T47D (cell line): ENCODE measurements around the gene DUSP6.

Experiments used
- DNase-seq, 2 experiments: peaks; one replicate each; pipeline versions ENCODE4 v3.0.0 to v3.0.0-alpha.2; 2011 to 2012; ENCODE audit warnings: low read depth in 1 of 2, low spot score in 1 of 2
- JUND ChIP-seq: IDR thresholded peaks from 2 replicates; pipeline ENCODE4 v1.6.1; 2012; ENCODE audit warnings: low read depth
- in situ Hi-C: cut with HindIII; loops from 2 replicates; pipeline ENCODE4 v1.10.0; 2016; ENCODE audit warnings: low sequenced_read_pairs, low pct_unique_long_range_greater_than_20kb

Gene DUSP6

DNA sequence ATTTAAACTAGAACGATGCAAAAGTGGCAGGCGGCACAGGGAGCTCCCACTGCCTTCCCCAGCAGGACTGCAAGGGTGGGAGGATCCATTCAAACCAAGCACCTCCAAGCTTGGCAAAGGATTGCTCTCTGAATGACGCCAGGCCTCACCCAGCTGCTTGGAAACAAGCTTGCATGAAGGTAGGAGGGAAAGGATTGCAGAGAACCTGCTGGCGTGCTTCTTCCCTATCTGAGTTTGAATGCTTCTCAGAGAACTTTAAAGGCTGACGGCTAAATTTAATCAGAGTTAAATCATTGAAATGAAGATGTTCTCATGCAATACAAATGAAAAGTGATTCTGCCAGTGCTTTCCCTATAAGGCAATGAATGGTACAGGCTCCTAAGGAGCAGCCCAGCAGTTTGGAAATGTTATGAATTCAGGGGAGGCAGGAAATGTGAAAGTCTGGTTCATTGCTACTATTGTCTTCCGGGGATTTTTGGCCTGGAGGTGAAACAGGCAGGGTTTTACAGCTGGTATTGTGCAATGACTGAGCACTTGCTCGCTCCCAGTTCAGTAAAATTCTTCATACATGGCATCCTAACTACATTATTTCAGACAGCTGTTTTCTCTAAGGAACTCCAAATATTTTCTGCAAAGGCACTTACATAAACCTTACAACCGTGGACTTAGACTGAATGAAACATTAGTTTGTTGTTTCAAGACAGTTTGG, 31.9 kb upstream of the DUSP6 start:
- in situ Hi-C loops = no loop called here
- peak in 1 of 2 experiments; percentile 55 for DNase-seq
- 0 out of 2 replicates have a peak, but pooled peaks have one; percentile 14 for TF ChIP-seq JUND

DNA sequence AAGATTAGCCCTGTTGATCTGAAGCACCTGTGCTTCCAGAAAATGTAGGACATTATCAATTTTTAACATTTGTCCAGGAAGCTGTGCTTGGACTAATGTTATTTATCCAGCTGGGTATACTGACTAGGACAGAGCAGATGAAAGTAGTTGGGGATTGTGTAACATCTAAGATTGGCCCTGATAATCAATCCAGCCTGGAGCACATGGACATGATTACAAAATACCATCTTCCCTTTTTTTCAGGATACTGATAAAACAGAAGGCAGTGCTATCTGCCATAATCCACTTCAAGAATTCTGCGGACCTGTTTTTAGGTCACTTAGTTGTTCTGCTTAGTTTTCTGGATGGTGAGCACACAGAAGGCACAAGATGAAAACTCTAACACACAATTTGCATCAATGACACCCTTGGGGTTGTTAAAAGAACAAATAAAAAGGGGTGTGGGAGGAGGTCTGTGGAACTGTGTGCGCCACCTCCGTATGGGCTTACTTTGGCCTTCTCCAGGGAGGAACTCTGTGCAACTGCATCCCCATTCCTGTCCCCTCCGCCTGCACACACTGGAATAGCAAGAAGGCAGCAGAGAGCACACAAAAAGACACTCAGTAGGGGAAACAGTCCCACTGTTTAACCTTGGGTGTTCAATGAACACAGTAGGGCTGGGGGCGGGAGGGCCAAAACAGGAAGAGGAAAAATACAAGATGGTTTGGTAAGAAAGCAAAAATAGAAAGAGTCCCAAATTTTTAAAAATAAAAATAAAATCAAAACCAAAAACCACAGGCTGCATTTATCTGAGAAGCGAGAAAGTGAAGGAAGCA, 31.1 kb upstream of the DUSP6 start:
- no peak; the same call in 1 of the 2 replicates for TF ChIP-seq JUND
- peak in 1 of 2 experiments; percentile 25 for DNase-seq
- in situ Hi-C loops = no loop called here

DNA sequence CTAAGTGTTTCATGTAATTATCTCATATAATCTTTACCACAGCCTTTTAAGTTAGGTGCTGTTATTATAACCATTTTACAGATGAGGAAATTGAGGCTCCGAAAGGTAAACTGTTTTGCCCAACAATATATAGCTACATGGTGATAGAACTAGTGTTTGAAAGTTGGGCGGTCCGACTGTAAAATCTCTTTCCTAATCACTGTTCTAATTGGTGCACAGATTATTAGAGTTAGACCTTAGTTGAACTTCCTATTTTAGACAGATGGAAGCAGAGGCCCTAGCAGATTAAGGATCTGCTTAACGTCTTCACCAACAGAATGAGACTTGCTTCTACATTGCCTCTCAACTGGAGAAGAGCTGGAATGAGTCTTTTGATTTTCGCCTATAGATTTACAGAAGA, 30.0 kb upstream of the DUSP6 start:
- TF ChIP-seq JUND = no peak
- in situ Hi-C loops = no loop called here
- DNase-seq = no peak

DNA sequence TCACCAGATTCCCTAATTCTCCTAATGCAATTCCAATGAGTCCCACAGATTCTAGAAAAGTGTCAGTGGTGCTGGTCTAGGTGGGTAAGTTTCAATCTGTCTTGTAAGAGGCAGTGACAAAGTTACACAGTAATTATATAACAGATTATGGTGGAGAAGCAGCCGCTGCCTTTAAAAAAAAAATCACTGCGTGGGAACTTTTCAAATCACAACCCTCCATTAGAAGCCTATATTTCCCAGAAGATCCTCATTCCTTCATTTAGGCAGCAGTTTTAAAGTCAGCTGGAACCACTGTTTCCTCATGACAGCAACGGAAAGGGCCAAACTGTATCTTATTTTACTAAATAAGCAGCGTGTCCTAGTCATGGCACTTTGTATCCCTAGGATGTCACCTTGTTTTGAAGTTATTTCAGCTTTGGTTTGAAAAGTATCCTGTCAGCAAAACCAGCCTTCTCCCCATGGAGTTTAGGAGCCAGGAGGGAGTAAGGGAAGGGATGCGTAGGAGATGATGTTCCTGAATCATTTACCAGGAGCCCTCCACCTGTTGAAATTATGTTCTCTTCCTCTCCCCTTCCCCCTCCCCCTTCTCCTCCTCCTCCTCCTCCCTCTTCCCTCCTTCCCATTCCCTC, 27.7 kb upstream of the DUSP6 start:
- TF ChIP-seq JUND = no peak
- in situ Hi-C loops = no loop called here
- DNase-seq = no peak

DNA sequence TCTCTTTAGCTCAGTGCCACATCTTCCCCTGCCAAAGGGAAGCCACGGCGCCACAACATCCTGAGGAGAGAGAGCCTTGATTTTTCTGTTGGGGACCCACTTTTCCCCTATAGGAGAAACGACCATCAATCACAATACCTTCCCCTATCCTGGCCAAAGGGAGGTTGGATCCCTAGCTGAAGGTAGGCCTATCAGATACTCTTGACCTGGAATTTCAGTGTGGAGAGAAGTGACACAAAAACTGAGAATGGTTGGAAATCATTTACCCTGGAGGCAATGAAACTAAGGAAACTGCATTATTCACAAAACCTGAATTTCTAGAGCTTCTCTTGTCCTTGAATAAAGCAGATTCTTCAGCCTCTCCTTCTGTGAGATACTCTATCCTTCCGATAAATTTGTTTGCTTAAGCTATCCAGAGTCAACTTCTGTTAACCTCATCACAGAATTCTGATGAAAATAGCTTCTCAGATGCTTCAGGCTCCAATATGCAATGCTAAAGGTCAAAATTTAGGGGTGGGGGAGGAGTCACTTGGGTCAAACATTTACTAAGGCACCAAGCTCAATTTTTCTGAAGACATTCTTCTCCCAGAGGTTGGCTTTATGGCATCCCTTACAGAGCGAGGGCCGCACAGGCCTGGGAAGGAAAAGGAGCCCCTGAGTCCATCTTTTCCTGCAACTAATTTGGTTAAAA, 27.0 kb upstream of the DUSP6 start:
- DNase-seq = no peak
- no peak for TF ChIP-seq JUND
- in situ Hi-C loops = no loop called here

DNA sequence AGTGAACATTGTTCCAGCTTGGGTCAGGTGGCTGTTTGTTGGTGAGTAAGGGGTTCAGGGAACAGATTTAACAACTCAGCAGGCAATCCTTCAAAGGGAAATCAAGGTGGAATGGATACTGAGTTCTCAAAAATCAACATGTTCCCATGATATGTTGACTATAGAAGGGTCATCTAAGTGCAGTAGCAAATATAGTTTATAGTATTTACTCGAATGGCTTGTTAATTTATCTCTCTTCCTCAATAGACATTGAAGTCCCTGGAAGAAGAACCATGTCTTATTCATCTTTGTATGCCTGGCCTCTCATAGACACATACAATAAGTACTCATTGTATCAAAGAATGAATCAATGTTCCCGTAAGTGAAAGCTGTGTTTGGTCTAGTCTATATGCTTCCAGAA, 24.5 kb upstream of the DUSP6 start:
- DNase-seq = no peak
- in situ Hi-C loops = no loop called here
- no peak for TF ChIP-seq JUND

DNA sequence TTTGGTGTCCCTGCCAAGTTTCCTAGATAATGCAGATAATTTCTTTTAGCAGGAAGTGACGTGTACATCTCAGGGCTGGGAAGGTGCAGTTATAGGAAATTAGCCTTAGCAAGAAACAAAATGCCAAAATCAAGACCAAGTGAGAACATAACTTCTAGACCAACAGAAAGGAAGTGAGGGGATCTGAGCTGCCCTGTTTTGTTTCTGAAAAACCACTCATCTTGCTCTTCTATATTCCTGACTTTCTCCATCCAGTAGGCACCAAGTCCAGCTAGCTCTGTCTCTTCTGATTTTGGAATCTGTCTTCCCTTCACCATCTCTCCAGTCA, 23.9 kb upstream of the DUSP6 start:
- no peak for DNase-seq
- in situ Hi-C loops = no loop called here
- TF ChIP-seq JUND = no peak

GRCh38 chr12:89373763-89374572, 21.7 kb upstream of the DUSP6 start:
- in situ Hi-C loops = no loop called here
- TF ChIP-seq JUND = no peak
- no peak for DNase-seq

DNA sequence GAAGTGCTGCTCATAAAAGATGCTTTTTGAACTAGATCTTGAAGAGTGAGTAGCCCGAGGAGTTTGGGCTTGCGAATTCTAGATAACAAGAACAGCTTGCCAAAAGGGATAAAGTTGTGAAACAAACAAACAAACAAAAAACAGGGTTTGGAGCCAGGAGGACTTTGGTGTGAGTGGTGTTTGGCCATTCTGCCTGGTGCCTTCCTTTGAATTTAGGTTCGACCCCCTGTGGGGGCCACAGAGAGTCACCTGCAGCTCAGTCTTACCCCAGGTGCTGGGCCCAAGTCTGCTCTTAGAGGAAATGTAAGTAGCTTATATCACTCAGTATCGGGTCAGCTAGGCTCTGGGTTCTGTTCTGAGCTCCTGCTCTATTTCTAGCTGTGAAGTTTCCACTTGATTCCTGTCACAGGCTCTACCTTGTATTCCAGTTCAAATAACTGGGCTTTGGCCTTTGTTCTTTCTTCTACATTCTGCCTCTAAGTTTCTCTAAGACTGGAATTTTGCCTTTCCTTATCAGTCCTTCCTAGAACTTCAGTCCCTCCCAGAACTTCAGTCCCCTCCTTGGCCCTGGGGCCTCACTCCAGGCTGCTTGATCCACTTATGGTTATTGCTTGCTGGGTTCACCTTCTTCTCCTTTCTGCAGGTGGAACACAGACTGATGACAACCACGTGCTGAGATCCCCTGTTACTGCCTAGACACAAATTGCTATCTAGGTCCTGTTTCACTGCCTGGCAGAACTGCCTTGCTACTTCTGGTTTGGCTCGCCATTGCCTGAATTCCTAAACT, 20.5 kb upstream of the DUSP6 start:
- peak in 1 of 2 experiments; percentile 57 for DNase-seq
- TF ChIP-seq JUND = peak; percentile 57; the same call in 1 of the 2 replicates
- in situ Hi-C loops = no loop called here

GRCh38 chr12:89370850-89371249, 18.5 kb upstream of the DUSP6 start:
- no peak for DNase-seq
- in situ Hi-C loops = no loop called here
- TF ChIP-seq JUND = no peak

DNA sequence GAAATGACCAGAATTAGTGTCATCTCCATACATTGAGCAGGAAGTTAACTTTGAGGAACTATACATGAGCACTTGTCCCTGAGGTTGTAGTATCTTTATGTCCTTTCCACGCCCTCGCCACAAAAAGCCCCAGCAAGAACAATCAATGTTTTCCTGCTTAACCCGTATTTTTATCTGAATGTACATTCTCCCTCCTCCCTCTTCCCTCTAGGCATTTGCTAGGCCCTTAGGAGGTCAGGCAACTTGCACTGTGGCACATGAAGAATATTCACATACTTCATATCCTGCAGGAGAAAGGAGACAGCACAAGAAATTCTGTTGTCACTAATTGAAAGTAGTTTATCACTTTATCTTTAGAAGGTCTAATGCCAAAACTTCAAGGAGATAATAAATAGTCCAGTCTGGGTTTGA, 18.1 kb upstream of the DUSP6 start:
- peak in 1 of 2 experiments; percentile 63 for DNase-seq
- in situ Hi-C loops = no loop called here
- TF ChIP-seq JUND = no peak
